BLaER1 treated with 17β-estradiol and CSF1 and Interleukin-3, amounts not matched to agents 10 nM and 100 nM (cell line): ENCODE results near the gene TBC1D2B.

ENCODE experiments used
- H3K27ac ChIP-seq, 11 experiments: shearing (Covaris generic); formaldehyde crosslinking; 2 replicates each; pipeline ENCODE4 v1.8.1; 2022
- H3K27me3 ChIP-seq, 11 experiments: shearing (Covaris generic); formaldehyde crosslinking; 2 replicates each; pipeline ENCODE4 v1.8.1; 2022
- H3K36me3 ChIP-seq, 11 experiments: shearing (Covaris generic); formaldehyde crosslinking; 2 replicates each; pipeline ENCODE4 v1.8.1; 2022
- H3K4me1 ChIP-seq, 10 experiments: shearing (Covaris generic); formaldehyde crosslinking; 2 replicates each; pipeline ENCODE4 v1.8.1; 2022
- H3K4me2 ChIP-seq, 11 experiments: shearing (Covaris generic); formaldehyde crosslinking; 2 replicates each; pipeline ENCODE4 v1.8.1; 2022
- H3K4me3 ChIP-seq, 10 experiments: shearing (Covaris generic); formaldehyde crosslinking; 2 replicates each; pipeline ENCODE4 v1.8.1; 2022
- H3K9ac ChIP-seq, 11 experiments: shearing (Covaris generic); formaldehyde crosslinking; 2 replicates each; pipeline ENCODE4 v1.8.1; 2022
- H3K9me3 ChIP-seq, 11 experiments: shearing (Covaris generic); formaldehyde crosslinking; replicated peaks in 1 of 11; 2 replicates each; pipeline ENCODE4 v1.8.1; 2022
- H4K20me1 ChIP-seq, 11 experiments: shearing (Covaris generic); formaldehyde crosslinking; 2 replicates each; pipeline ENCODE4 v1.8.1; 2022
- Cebpa-rat ChIP-seq, 11 experiments: shearing (Covaris generic); IDR thresholded peaks; 2 replicates each; pipeline ENCODE4 v1.8.1; 2022

TBC1D2B gene

GRCh38 chr15:78102211-78102610 lies 24.7 kb upstream of the TBC1D2B start:
- peak overlapping the region in 3 of 11 experiments; percentile 88 to 91 (median 90); a peak in 3 of 22 replicates for H3K4me2 ChIP-seq
- H3K9me3 ChIP-seq: no peaks in the 10 kb centered on the region
- no peaks in the 10 kb centered on the region for H3K36me3 ChIP-seq
- H3K27me3 ChIP-seq: no peaks in the 10 kb centered on the region
- TF ChIP-seq Cebpa-rat (IDR thresholded peaks at IDR 0.05): no peak
- H3K4me3 ChIP-seq: no peak overlapping the region
- peaks cover 0 to 18% (median 0%) of the 10 kb centered on the region in 11 experiments; a peak in 3 of 22 replicates for H4K20me1 ChIP-seq
- peaks cover 34 to 42% (median 40%) of the 10 kb centered on the region in 10 experiments for H3K4me1 ChIP-seq
- H3K9ac ChIP-seq: peak overlapping the region in 2 of 11 experiments; percentile 48 to 55; a peak in 2 of 22 replicates
- H3K27ac ChIP-seq: 0 out of 22 replicates have a peak overlapping the region, but pooled peaks of 1 of the 11 experiments have one; percentile 3

GRCh38 chr15:78101423-78102105 lies 24.1 kb upstream of the TBC1D2B start:
- H3K36me3 ChIP-seq: no peaks in the 10 kb centered on the region
- no peak overlapping the region for H3K9ac ChIP-seq
- H4K20me1 ChIP-seq: peaks cover 0 to 18% (median 0%) of the 10 kb centered on the region in 11 experiments; a peak in 3 of 22 replicates
- H3K4me2 ChIP-seq: no peak overlapping the region
- no peaks in the 10 kb centered on the region for H3K27me3 ChIP-seq
- H3K4me1 ChIP-seq: peaks cover 34 to 42% (median 40%) of the 10 kb centered on the region in 10 experiments
- no peaks in the 10 kb centered on the region for H3K9me3 ChIP-seq
- no peak for TF ChIP-seq Cebpa-rat (IDR thresholded peaks at IDR 0.05)
- no peak overlapping the region for H3K4me3 ChIP-seq
- H3K27ac ChIP-seq: no peak overlapping the region

- Histone ChIP-seq H3K4me2 (no peak overlapping the region), H3K4me3 (no peak overlapping the region), H3K27ac (no peak overlapping the region), H3K4me1 (peaks cover 29 to 36% (median 33%) of the 10 kb centered on the region in 10 experiments), H4K20me1 (peaks cover 0 to 18% (median 0%) of the 10 kb centered on the region in 11 experiments; a peak in 2 of 22 replicates), H3K36me3 (no peaks in the 10 kb centered on the region), H3K9me3 (no peaks in the 10 kb centered on the region), H3K9ac (no peak overlapping the region), H3K27me3 (no peaks in the 10 kb centered on the region)
- TF ChIP-seq Cebpa-rat (IDR thresholded peaks at IDR 0.05): no peak
These were observed 23.4 kb upstream of the TBC1D2B start for GRCh38 chr15:78100886-78101285.

- no peak overlapping the region for H3K4me3 ChIP-seq
These were observed 20.7 kb upstream of the TBC1D2B start for GRCh38 chr15:78098131-78098755.

GRCh38 chr15:78097667-78098066 lies 20.2 kb upstream of the TBC1D2B start:
- H3K36me3 ChIP-seq: no peaks in the 10 kb centered on the region
- no peaks in the 10 kb centered on the region for H3K9me3 ChIP-seq

More at GRCh38 chr15:78098131-78098755, 20.7 kb upstream of the TBC1D2B start:
- peaks cover 3 to 10% (median 7%) of the 10 kb centered on the region in 10 experiments for H3K4me1 ChIP-seq
- H3K27me3 ChIP-seq: no peaks in the 10 kb centered on the region
- TF ChIP-seq Cebpa-rat (IDR thresholded peaks at IDR 0.05): no peak
- no peak overlapping the region for H3K9ac ChIP-seq
- H3K36me3 ChIP-seq: no peaks in the 10 kb centered on the region
- H3K9me3 ChIP-seq: no peaks in the 10 kb centered on the region
- H3K4me2 ChIP-seq: no peak overlapping the region
- peaks cover 0 to 8% (median 0%) of the 10 kb centered on the region in 11 experiments; a peak in 2 of 22 replicates for H4K20me1 ChIP-seq
- no peak overlapping the region for H3K27ac ChIP-seq

GRCh38 chr15:78093242-78094020 lies 15.9 kb upstream of the TBC1D2B start:
- Histone ChIP-seq H3K36me3 (no peaks in the 10 kb centered on the region), H3K27me3 (no peaks in the 10 kb centered on the region), H4K20me1 (peaks cover 0 to 1% (median 0%) of the 10 kb centered on the region in 11 experiments; a peak in 1 of 22 replicates), H3K27ac (no peak overlapping the region), H3K9me3 (no peaks in the 10 kb centered on the region), H3K9ac (no peak overlapping the region), H3K4me3 (no peak overlapping the region), H3K4me1 (peaks cover 5 to 14% (median 8%) of the 10 kb centered on the region in 10 experiments; a peak in 14 of 20 replicates), H3K4me2 (no peak overlapping the region)
- no peak for TF ChIP-seq Cebpa-rat (IDR thresholded peaks at IDR 0.05)

More at GRCh38 chr15:78097667-78098066, 20.2 kb upstream of the TBC1D2B start:
- Histone ChIP-seq H3K4me1 (peaks cover 0 to 5% (median 1%) of the 10 kb centered on the region in 10 experiments; a peak in 11 of 20 replicates), H3K4me2 (no peak overlapping the region), H3K4me3 (no peak overlapping the region), H3K27me3 (no peaks in the 10 kb centered on the region), H4K20me1 (peaks cover 0 to 8% (median 0%) of the 10 kb centered on the region in 11 experiments; a peak in 2 of 22 replicates), H3K27ac (no peak overlapping the region), H3K9ac (no peak overlapping the region)
- TF ChIP-seq Cebpa-rat (IDR thresholded peaks at IDR 0.05): no peak

- H3K9ac ChIP-seq: no peak within 1 kb of the TSS
- H3K27ac ChIP-seq: no peak within 1 kb of the TSS
- no peaks in the 10 kb centered on the region for H3K9me3 ChIP-seq
- H4K20me1 ChIP-seq: peaks cover 0 to 6% (median 0%) of the 10 kb centered on the region in 11 experiments; a peak in 1 of 22 replicates
- no peaks in the 10 kb centered on the region for H3K27me3 ChIP-seq
- peak within 1 kb of the TSS in 7 of 11 experiments; percentile 1 to 48 (median 17); a peak in 8 of 22 replicates for H3K4me2 ChIP-seq
- no peak for TF ChIP-seq Cebpa-rat (IDR thresholded peaks at IDR 0.05)
- no peaks in the 10 kb centered on the region for H3K36me3 ChIP-seq
- peaks cover 7 to 23% (median 11%) of the 10 kb centered on the region in 10 experiments; a peak in 14 of 20 replicates for H3K4me1 ChIP-seq
- no peak within 1 kb of the TSS for H3K4me3 ChIP-seq
These were observed 14.9 kb upstream of the TBC1D2B start, which contains the start of gene SH2D7 for GRCh38 chr15:78092261-78093041. Gene SH2D7 (plus strand): TSS chr15:78092561. CDS start chr15:78092585, 24 bp downstream.

DNA sequence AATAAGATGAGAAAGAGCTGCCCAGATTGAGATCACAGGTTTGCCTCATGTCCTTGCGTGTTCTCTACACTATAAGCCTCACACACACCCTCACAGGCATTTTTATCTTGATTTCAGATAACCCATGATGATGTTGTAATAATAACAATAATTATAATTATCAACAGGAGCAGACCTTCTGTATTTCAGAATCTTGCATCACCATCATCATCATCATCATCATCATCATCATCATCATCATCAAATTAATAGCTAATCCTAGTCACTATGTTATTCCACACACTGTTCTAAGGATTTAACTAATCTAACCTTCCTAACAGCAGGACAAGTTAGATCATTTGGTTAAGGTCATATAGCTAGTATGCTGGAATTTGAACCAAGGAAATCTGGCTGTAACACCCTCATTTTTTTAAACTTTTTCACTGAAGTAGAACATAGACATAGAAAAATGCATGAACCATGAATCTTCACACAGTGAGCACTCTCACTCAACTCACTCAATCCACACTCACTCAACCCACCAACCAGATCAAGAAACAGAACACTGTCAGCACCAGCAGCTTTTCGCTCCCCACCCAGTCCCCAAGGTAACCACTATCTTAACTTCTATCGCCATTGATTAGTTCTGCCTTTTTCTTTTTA lies 13.0 kb upstream of the TBC1D2B start:
- H3K36me3 ChIP-seq: no peaks in the 10 kb centered on the region
- H4K20me1 ChIP-seq: peaks cover 0 to 6% (median 0%) of the 10 kb centered on the region in 11 experiments; a peak in 1 of 22 replicates
- H3K27ac ChIP-seq: no peak overlapping the region
- H3K4me3 ChIP-seq: no peak overlapping the region
- no peaks in the 10 kb centered on the region for H3K9me3 ChIP-seq
- no peak overlapping the region for H3K9ac ChIP-seq
- H3K4me1 ChIP-seq: peaks cover 7 to 35% (median 11%) of the 10 kb centered on the region in 10 experiments; a peak in 14 of 20 replicates
- no peak overlapping the region for H3K4me2 ChIP-seq
- TF ChIP-seq Cebpa-rat (IDR thresholded peaks at IDR 0.05): no peak
- no peaks in the 10 kb centered on the region for H3K27me3 ChIP-seq
